ENCODE data around the gene GJB4.
"Not testable (repeated sequence)": the region's sequence is repeated elsewhere in the genome, so short reads cannot be mapped to it uniquely, and the experiment has no call there.

Gene GJB4

GRCh38 chr1:34746785-34747637 lies 12.5 kb upstream of the GJB4 start:
- no peak for DNase-seq (ENCODE audit: low read depth)

- no peak for DNase-seq (ENCODE audit: low read depth)
These were observed 11.9 kb upstream of the GJB4 start for GRCh38 chr1:34747638-34747941.

- no peak for DNase-seq (ENCODE audit: low read depth)
These were observed 9.5 kb upstream of the GJB4 start for GRCh38 chr1:34749992-34750391.

- no peak for DNase-seq (ENCODE audit: low read depth)
These were observed 8.9 kb upstream of the GJB4 start for GRCh38 chr1:34750610-34751009.

GRCh38 chr1:34753163-34753562 lies 6.4 kb upstream of the GJB4 start:
- no peak for DNase-seq (ENCODE audit: low read depth)

- DNase-seq (ENCODE audit: low read depth), result no peak
These were observed 4.4 kb upstream of the GJB4 start, which contains the start of gene GJB5 for GRCh38 chr1:34754964-34755637. Gene GJB5, plus strand, starts transcription at chr1:34755047. Its CDS starts 2,284 bp downstream, at chr1:34757331.

- DNase-seq (ENCODE audit: low read depth), result no peak
These were observed 3.6 kb upstream of the GJB4 start for GRCh38 chr1:34755961-34756360.

GRCh38 chr1:34757386-34757785 lies 2.2 kb upstream of the GJB4 start:
- DNase-seq (ENCODE audit: low read depth), result no peak

GRCh38 chr1:34758751-34759150 lies 789 bp upstream of the GJB4 start:
- DNase-seq (ENCODE audit: low read depth), result no peak

- no peak for DNase-seq (ENCODE audit: low read depth)
These were observed 1.7 kb downstream of the GJB4 start for GRCh38 chr1:34761176-34761761.

- DNase-seq (ENCODE audit: low read depth), result no peak
These were observed 2.3 kb downstream of the GJB4 start for GRCh38 chr1:34761776-34762307.

- no peak for DNase-seq (ENCODE audit: low read depth)
These were observed 3.1 kb downstream of the GJB4 start for GRCh38 chr1:34762474-34763141.

GRCh38 chr1:34763142-34763781 lies 3.7 kb downstream of the GJB4 start:
- DNase-seq (ENCODE audit: low read depth), result no peak

GRCh38 chr1:34768856-34769255 lies 9.3 kb downstream of the GJB4 start:
- no peak for DNase-seq (ENCODE audit: low read depth)

- DNase-seq (ENCODE audit: low read depth), result no peak
These were observed 11.5 kb downstream of the GJB4 start for GRCh38 chr1:34770891-34771504.

- DNase-seq (ENCODE audit: low read depth), result no peak
These were observed 12.2 kb downstream of the GJB4 start for GRCh38 chr1:34771573-34772371.

- DNase-seq (ENCODE audit: low read depth), result not testable (repeated sequence)
These were observed 13.6 kb downstream of the GJB4 start for GRCh38 chr1:34773114-34773513.

GRCh38 chr1:34774957-34775356 lies 15.4 kb downstream of the GJB4 start:
- no peak for DNase-seq (ENCODE audit: low read depth)

GRCh38 chr1:34776911-34777310 lies 17.4 kb downstream of the GJB4 start:
- DNase-seq (ENCODE audit: low read depth), result no peak

- no peak for DNase-seq (ENCODE audit: low read depth)
These were observed 18.2 kb downstream of the GJB4 start for GRCh38 chr1:34777519-34778321.
